WTC11 (cell line): ENCODE data around the gene IFNA2. TPM values are rescaled to one million over a fixed set of nuclear protein-coding genes. Genes with fewer than 3 reads are reported as not detected.
"Not testable (repeated sequence)": the region's sequence is repeated elsewhere in the genome, so short reads cannot be mapped to it uniquely, and the experiment has no call there.

Source experiments
- ATAC-seq: fragments of 200-7000 bp; cut with Tn5 transposase; 2 replicates; pipeline ENCODE4 v1.10.0; 2021; ENCODE audit warnings: mild to moderate bottlenecking, moderate library complexity
- Bru-seq: library from RNA; stranded (reverse); fragments of 400-500 nt; gene quantifications from one replicate; lab custom pipeline; 2021; lab: Mats Ljungman, UMichigan
- CTCF ChIA-PET: fragments of 300-600 bp; sonication (Branson Sonifier 250); formaldehyde crosslinking; loops from one replicate; lab custom pipeline; 2021; ENCODE audit warnings: antibody characterized with exemption; lab: Charles Lee
- POLR2A ChIA-PET: fragments of 350-600 bp; sonication (Branson Sonifier 250); formaldehyde crosslinking; loops from one replicate; lab custom pipeline; 2021; ENCODE audit warnings: antibody characterized with exemption; lab: Charles Lee
- DNase-seq: peaks from one replicate; pipeline ENCODE4 v3.0.0; 2021; ENCODE audit warnings: low spot score
- H3K27ac Mint-ChIP-seq: 2 replicates; pipeline ENCODE4 v1.8.0; 2021; ENCODE audit warnings: mixed read lengths
- H3K27me3 Mint-ChIP-seq: 2 replicates; pipeline ENCODE4 v1.8.0; 2021; ENCODE audit warnings: low read depth, mild to moderate bottlenecking, moderate library complexity, mixed read lengths
- H3K36me3 Mint-ChIP-seq: 2 replicates; pipeline ENCODE4 v1.8.0; 2021; ENCODE audit warnings: mixed read lengths
- H3K4me1 Mint-ChIP-seq: 2 replicates; pipeline ENCODE4 v1.8.0; 2022; ENCODE audit warnings: mixed read lengths
- H3K4me3 Mint-ChIP-seq: 2 replicates; pipeline ENCODE4 v1.8.0; 2021; ENCODE audit warnings: mild to moderate bottlenecking, moderate library complexity, mixed read lengths
- H3K9me3 Mint-ChIP-seq: 2 replicates; pipeline ENCODE4 v1.8.0; 2021; ENCODE audit warnings: mixed read lengths
- AR ChIP-seq: fragments of 250-450 bp; sonication (Bioruptor Pico); IDR thresholded peaks from 2 replicates; pipeline ENCODE4 v1.9.0; 2021; ENCODE audit warnings: mild to moderate bottlenecking
- CTCF ChIP-seq: fragments of 200-600 bp; IDR thresholded peaks from 2 replicates; pipeline ENCODE4 v1.8.0; 2022; ENCODE audit warnings: antibody characterized with exemption
- ELF4 ChIP-seq: sonication (generic); formaldehyde crosslinking; IDR thresholded peaks from 2 replicates; pipeline ENCODE4 v1.8.1; 2022; ENCODE audit warnings: low read depth, mild to moderate bottlenecking, moderate library complexity, missing genetic modification reagents
- GRHL2 ChIP-seq: fragments of 250-450 bp; sonication (Bioruptor Pico); IDR thresholded peaks from 2 replicates; pipeline ENCODE4 v1.8.0; 2022; ENCODE audit warnings: mild to moderate bottlenecking, moderate library complexity; ENCODE audit not compliant: insufficient replicate concordance, severe bottlenecking
- MXD4 ChIP-seq: fragments of 250-450 bp; sonication (Bioruptor Pico); IDR thresholded peaks from 2 replicates; pipeline ENCODE4 v1.8.0; 2021; ENCODE audit warnings: mild to moderate bottlenecking, moderate library complexity, borderline replicate concordance
- NFATC4 ChIP-seq: fragments of 250-450 bp; sonication (Bioruptor Pico); IDR thresholded peaks from 2 replicates; pipeline ENCODE4 v1.9.0; 2021; ENCODE audit warnings: mild to moderate bottlenecking
- PRDM15 ChIP-seq: sonication (generic); formaldehyde crosslinking; IDR thresholded peaks from 2 replicates; pipeline ENCODE4 v1.8.0; 2022; ENCODE audit warnings: missing genetic modification reagents
- SMAD3 ChIP-seq: sonication (generic); formaldehyde crosslinking; IDR thresholded peaks from 2 replicates; pipeline ENCODE4 v1.8.0; 2022; ENCODE audit warnings: missing genetic modification reagents, mild to moderate bottlenecking, borderline replicate concordance
- TCF7 ChIP-seq: sonication (generic); formaldehyde crosslinking; IDR thresholded peaks from 2 replicates; pipeline ENCODE4 v1.8.0; 2022; ENCODE audit warnings: mild to moderate bottlenecking, low read depth, missing genetic modification reagents, moderate library complexity
- ZNF121 ChIP-seq: sonication (generic); formaldehyde crosslinking; IDR thresholded peaks from 2 replicates; pipeline ENCODE4 v1.8.0; 2023; ENCODE audit warnings: missing genetic modification reagents
- ZNF423 ChIP-seq: fragments of 250-450 bp; sonication (Bioruptor Pico); IDR thresholded peaks from 2 replicates; pipeline ENCODE4 v2.1.2; 2022; ENCODE audit warnings: mild to moderate bottlenecking, moderate library complexity
- long read RNA-seq, 3 experiments: library from RNA in 1 of 3; library from capped mRNA in 1 of 3; library from polyadenylated mRNA in 1 of 3; unstranded in 2 of 3; stranded (forward) in 1 of 3; transcript quantifications; one replicate each; pipeline ENCODE4 v2.0.0, GENCODE V29; 2021
- total RNA-seq: library from RNA; stranded (reverse); gene quantifications from 3 replicates; pipeline ENCODE4 v1.2.3, GENCODE V29; 2021

Gene IFNA2
- total RNA-seq = not detected in 3 replicates
- Bru-seq, nascent RNA = not detected
- long read RNA-seq, experiment 1 = 0 reads
- long read RNA-seq, experiment 2 = 0 reads
- long read RNA-seq, experiment 3 = 0 reads

DNA sequence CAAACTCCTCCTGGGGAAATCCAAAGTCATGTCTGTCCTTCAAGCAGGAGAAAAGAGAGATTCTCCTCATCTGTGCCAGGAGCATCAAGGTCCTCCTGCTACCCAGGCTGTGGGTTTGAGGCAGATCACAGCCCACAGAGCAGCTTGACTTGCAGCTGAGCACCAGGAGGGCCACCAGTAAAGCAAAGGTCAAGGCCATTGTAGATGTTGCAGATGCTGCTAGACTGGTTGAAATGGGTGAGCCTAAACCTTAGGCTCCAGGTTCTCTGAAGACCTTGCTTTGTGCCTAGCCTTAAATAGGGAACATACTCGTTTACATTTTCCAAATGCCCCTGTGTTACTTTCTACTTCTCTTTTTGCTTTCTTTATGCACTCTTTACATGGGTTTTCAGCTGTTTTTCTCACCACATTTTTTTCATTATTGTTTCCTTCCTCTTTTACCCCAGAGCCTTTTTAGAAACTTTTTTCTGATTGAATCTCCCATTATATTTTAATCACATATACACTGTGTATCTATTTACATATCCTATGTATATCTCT, at the start of gene IFNA2:
Gene IFNA2, minus strand, starts transcription at position 268 of the 540 bp plus-strand sequence. Its CDS starts 69 bp downstream, at position 199.
- DNase-seq (no peak), ATAC-seq (no peak)
- TF ChIP-seq AR = no peak
- TF ChIP-seq ZNF121 (CRISPR knock-in tag) = no peak
- TF ChIP-seq ELF4 (CRISPR knock-in tag) = no peak
- no peak for TF ChIP-seq MXD4
- TF ChIP-seq NFATC4 (CRISPR knock-in tag) = no peak
- TF ChIP-seq ZNF423 (CRISPR knock-in tag) = no peak
- Mint-ChIP-seq H3K4me3 (no peak within 1 kb of the TSS), H3K36me3 (no peaks in the 10 kb centered on the region), H3K4me1 (peaks cover 15% of the 10 kb centered on the region), H3K9me3 (no peaks in the 10 kb centered on the region; the same call in 1 of the 2 replicates), H3K27me3 (no peaks in the 10 kb centered on the region; the same call in 1 of the 2 replicates), H3K27ac (no peak within 1 kb of the TSS)
- POLR2A ChIA-PET = no interaction called here
- CTCF ChIA-PET = no interaction called here

DNA sequence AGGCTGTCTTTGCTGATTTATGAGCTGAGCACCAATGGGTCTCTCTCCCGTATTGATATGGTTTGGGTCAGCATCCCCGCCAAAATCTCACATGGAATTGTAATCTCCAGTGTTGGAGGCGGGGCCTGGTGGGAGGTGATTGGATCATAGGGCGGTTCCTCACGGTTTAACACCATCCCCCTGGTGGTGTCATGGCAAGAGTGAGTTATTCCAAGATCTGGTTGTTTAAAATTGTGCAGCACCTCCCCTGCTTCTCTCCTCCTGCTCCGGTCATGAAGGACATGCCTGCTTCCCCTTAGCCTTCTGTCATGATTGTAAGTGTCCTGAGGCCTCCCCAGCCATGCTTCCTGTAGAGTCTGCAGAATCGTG, 49.8 kb upstream of the IFNA2 start:
- H3K9me3 Mint-ChIP-seq, H3K4me3 Mint-ChIP-seq, POLR2A ChIA-PET, H3K27me3 Mint-ChIP-seq, H3K27ac Mint-ChIP-seq, DNase-seq, H3K36me3 Mint-ChIP-seq: not testable (repeated sequence)
- ATAC-seq = peak; percentile 79
- CTCF ChIA-PET = interaction anchor here (0.6 to 1.9 kb wide), 40 partner anchors 11 to 368 kb away, joined by 3 to 34 read pairs (median 4); partner anchors contain the start of genes KLHL9 and MTAP
- peaks cover 12% of the 10 kb centered on the region for H3K4me1 Mint-ChIP-seq

- Mint-ChIP-seq H3K4me1 (peaks cover 18% of the 10 kb centered on the region), H3K27ac (no peak overlapping the region), H3K36me3 (no peaks in the 10 kb centered on the region), H3K4me3 (no peak overlapping the region), H3K9me3 (no peaks in the 10 kb centered on the region), H3K27me3 (no peaks in the 10 kb centered on the region)
- ChIA-PET POLR2A (no interaction called here), CTCF (interaction anchor here (0.6 to 1.9 kb wide), 48 partner anchors 10 to 368 kb away, joined by 3 to 34 read pairs (median 4); partner anchors contain the start of genes IFNA8, KLHL9 and MTAP)
- ATAC-seq (peak; percentile 64), DNase-seq (peak; percentile 32)
- no peak for TF ChIP-seq GRHL2 (CRISPR knock-in tag)
- no peak for TF ChIP-seq SMAD3 (CRISPR knock-in tag)
- TF ChIP-seq PRDM15 (CRISPR knock-in tag) = no peak
- peak; percentile 34; the same call in 1 of the 2 replicates for TF ChIP-seq CTCF
- TF ChIP-seq TCF7 (CRISPR knock-in tag) = no peak
Observed at GRCh38 chr9:21434202-21435014, 49.2 kb upstream of the IFNA2 start.
